ENCODE results near the gene KRT5. TPM values are rescaled to one million over a fixed set of nuclear protein-coding genes. Genes with fewer than 3 reads are reported as not detected.

Gene KRT5
- total and polyA plus RNA-seq, 9 donors = 0.25 to 16.1 (median 1.4) TPM; not detected in 1

GRCh38 chr12:52477651-52478050 lies 42.5 kb downstream of the KRT5 start:
- Histone ChIP-seq H3K27me3 (no peaks in the 10 kb centered on the region), H3K27ac (no peak overlapping the region), H3K9me3 (no peaks in the 10 kb centered on the region), H3K4me1 (ENCODE audit: insufficient read depth) (no peaks in the 10 kb centered on the region), H3K4me3 (no peak overlapping the region), H3K36me3 (no peaks in the 10 kb centered on the region)
- intact Hi-C loops (cut with DNase I) = no loop called here
- 43 to 92% (median 86%) methylated on average over 2 of the region's 2 CpGs for WGBS, 3 donors
- no peak for DNase-seq
- TF ChIP-seq POLR2A (IDR thresholded peaks at IDR 0.05) (no peak), EP300 (IDR thresholded peaks at IDR 0.05) (no peak)
- TF ChIP-seq, protein P1, sequence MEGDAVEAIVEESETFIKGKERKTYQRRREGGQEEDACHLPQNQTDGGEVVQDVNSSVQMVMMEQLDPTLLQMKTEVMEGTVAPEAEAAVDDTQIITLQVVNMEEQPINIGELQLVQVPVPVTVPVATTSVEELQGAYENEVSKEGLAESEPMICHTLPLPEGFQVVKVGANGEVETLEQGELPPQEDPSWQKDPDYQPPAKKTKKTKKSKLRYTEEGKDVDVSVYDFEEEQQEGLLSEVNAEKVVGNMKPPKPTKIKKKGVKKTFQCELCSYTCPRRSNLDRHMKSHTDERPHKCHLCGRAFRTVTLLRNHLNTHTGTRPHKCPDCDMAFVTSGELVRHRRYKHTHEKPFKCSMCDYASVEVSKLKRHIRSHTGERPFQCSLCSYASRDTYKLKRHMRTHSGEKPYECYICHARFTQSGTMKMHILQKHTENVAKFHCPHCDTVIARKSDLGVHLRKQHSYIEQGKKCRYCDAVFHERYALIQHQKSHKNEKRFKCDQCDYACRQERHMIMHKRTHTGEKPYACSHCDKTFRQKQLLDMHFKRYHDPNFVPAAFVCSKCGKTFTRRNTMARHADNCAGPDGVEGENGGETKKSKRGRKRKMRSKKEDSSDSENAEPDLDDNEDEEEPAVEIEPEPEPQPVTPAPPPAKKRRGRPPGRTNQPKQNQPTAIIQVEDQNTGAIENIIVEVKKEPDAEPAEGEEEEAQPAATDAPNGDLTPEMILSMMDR (IDR thresholded peaks at IDR 0.05) = no peak

- TF ChIP-seq, protein P1 (IDR thresholded peaks at IDR 0.05) = no peak
- TF ChIP-seq EP300 (IDR thresholded peaks at IDR 0.05) = no peak
- TF ChIP-seq POLR2A (IDR thresholded peaks at IDR 0.05) = no peak
- Histone ChIP-seq H3K27ac (no peak overlapping the region), H3K27me3 (no peaks in the 10 kb centered on the region), H3K4me1 (ENCODE audit: insufficient read depth) (no peaks in the 10 kb centered on the region), H3K9me3 (no peaks in the 10 kb centered on the region), H3K4me3 (no peak overlapping the region), H3K36me3 (no peaks in the 10 kb centered on the region)
- 84 to 92% (median 85%) methylated on average over 2 of the region's 2 CpGs for WGBS, 3 donors
- intact Hi-C loops (cut with DNase I) = no loop called here
- no peak for DNase-seq
These were observed 46.0 kb downstream of the KRT5 start for GRCh38 chr12:52474212-52474611.

DNA sequence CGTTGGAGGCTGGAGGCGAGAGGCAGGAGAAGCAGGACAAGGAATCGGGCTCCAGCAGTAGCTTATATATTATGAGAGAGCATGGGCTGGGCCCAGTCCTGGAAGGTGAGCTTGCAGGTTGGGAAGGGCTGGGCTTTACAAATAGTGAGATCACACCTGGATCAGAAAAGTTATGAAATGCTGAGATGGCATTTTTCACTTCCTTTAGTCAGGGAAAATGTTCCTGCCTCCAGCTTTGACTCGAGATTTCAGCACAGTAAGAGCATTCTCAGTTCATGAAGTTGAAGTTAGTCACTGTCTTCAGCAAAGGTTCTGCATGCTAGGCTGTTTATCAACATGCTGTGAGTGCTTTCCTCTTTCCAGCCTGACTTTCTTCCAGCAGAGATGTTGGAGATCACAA lies 46.4 kb downstream of the KRT5 start, which contains the start of gene KRT6C:
KRT6C (minus strand) TSS at position 38 of the 400 bp plus-strand sequence. CDS start 68 bp downstream, outside the sequence.
- intact Hi-C loops (cut with DNase I) = no loop called here
- TF ChIP-seq EP300 (IDR thresholded peaks at IDR 0.05) (no peak), POLR2A (IDR thresholded peaks at IDR 0.05) (no peak)
- TF ChIP-seq, protein P1 (IDR thresholded peaks at IDR 0.05) = no peak
- H3K27ac ChIP-seq = no peak within 1 kb of the TSS
- H3K4me1 ChIP-seq (ENCODE audit: insufficient read depth) = no peaks in the 10 kb centered on the region
- H3K36me3 ChIP-seq = no peaks in the 10 kb centered on the region
- WGBS, 3 donors = 76 to 88% (median 79%) methylated on average over 4 of the region's 4 CpGs
- H3K9me3 ChIP-seq = no peaks in the 10 kb centered on the region
- DNase-seq = no peak
- H3K4me3 ChIP-seq = no peak within 1 kb of the TSS
- no peaks in the 10 kb centered on the region for H3K27me3 ChIP-seq

GRCh38 chr12:52469853-52470252 lies 50.3 kb downstream of the KRT5 start:
- intact Hi-C loops (cut with DNase I) = no loop called here
- 65 to 91% (median 90%) methylated on average over 4 of the region's 4 CpGs for WGBS, 3 donors

GRCh38 chr12:52464897-52465296 lies 55.3 kb downstream of the KRT5 start:
- intact Hi-C loops (cut with DNase I) = no loop called here
- Histone ChIP-seq H3K9me3 (no peaks in the 10 kb centered on the region), H3K36me3 (no peaks in the 10 kb centered on the region), H3K27me3 (no peaks in the 10 kb centered on the region), H3K4me3 (no peak overlapping the region), H3K4me1 (ENCODE audit: insufficient read depth) (no peaks in the 10 kb centered on the region), H3K27ac (no peak overlapping the region)
- no peak for DNase-seq
- 8 to 17% (median 16%) methylated on average over 2 of the region's 2 CpGs for WGBS, 3 donors
- TF ChIP-seq, protein P1 (IDR thresholded peaks at IDR 0.05) = no peak
- TF ChIP-seq POLR2A (IDR thresholded peaks at IDR 0.05) (no peak), EP300 (IDR thresholded peaks at IDR 0.05) (no peak)

More at GRCh38 chr12:52469853-52470252, 50.3 kb downstream of the KRT5 start:
- no peak for DNase-seq
- Histone ChIP-seq H3K4me1 (ENCODE audit: insufficient read depth) (no peaks in the 10 kb centered on the region), H3K36me3 (no peaks in the 10 kb centered on the region), H3K4me3 (no peak overlapping the region), H3K27ac (no peak overlapping the region), H3K27me3 (no peaks in the 10 kb centered on the region), H3K9me3 (no peaks in the 10 kb centered on the region)
- TF ChIP-seq EP300 (IDR thresholded peaks at IDR 0.05) = no peak

Other genes with a start within 250 kb of the KRT5 start
- gene KRT86, start 245.7 kb downstream of the KRT5 start, total RNA-seq = under 1 TPM in 1 of 7 donors, not detected in 6; 0.69 TPM
- gene KRT86, start 245.7 kb downstream of the KRT5 start, polyA plus RNA-seq = not detected
- gene KRT81, start 228.9 kb downstream of the KRT5 start, total RNA-seq = 1 to 10 TPM in 1 of 7 donors, not detected in 6; 1.2 TPM
- gene KRT81, start 228.9 kb downstream of the KRT5 start, polyA plus RNA-seq = not detected
- not detected for gene KRT83, start 199.0 kb downstream of the KRT5 start, total RNA-seq
- gene KRT83, start 199.0 kb downstream of the KRT5 start, polyA plus RNA-seq = not detected
- not detected for gene KRT85, start 152.9 kb downstream of the KRT5 start, total RNA-seq
- gene KRT85, start 152.9 kb downstream of the KRT5 start, polyA plus RNA-seq = not detected
- not detected for gene KRT84, start 134.7 kb downstream of the KRT5 start, total RNA-seq
- not detected for gene KRT84, start 134.7 kb downstream of the KRT5 start, polyA plus RNA-seq
- gene KRT82, start 114.1 kb downstream of the KRT5 start, total RNA-seq = not detected
- gene KRT82, start 114.1 kb downstream of the KRT5 start, polyA plus RNA-seq = not detected
- gene KRT75, start 86.0 kb downstream of the KRT5 start, total RNA-seq = under 1 TPM in 1 of 7 donors, not detected in 6; 0.08 TPM
- gene KRT75, start 86.0 kb downstream of the KRT5 start, polyA plus RNA-seq = not detected
- gene KRT6B, start 68.2 kb downstream of the KRT5 start, total RNA-seq = under 1 TPM in 1 of 7 donors, not detected in 6; 0.11 TPM
- gene KRT6B, start 68.2 kb downstream of the KRT5 start, polyA plus RNA-seq = not detected
- gene KRT6C, start 46.6 kb downstream of the KRT5 start, total RNA-seq = under 1 TPM in 1 of 7 donors, not detected in 6; 0.17 TPM
- gene KRT6C, start 46.6 kb downstream of the KRT5 start, polyA plus RNA-seq = not detected
- 10 to 100 TPM in 1 of 7 donors, 1 to 10 TPM in 3, under 1 TPM in 2, not detected in 1; 0.50 to 14.5 (median 1.4) TPM for gene KRT6A, start 27.1 kb downstream of the KRT5 start, total RNA-seq
- under 1 TPM in 1 of 2 donors, not detected in 1; 0.15 TPM for gene KRT6A, start 27.1 kb downstream of the KRT5 start, polyA plus RNA-seq
- not detected for gene KRT71, start 32.8 kb upstream of the KRT5 start, total RNA-seq
- gene KRT71, start 32.8 kb upstream of the KRT5 start, polyA plus RNA-seq = not detected
- gene KRT74, start 53.4 kb upstream of the KRT5 start, total RNA-seq = not detected
- not detected for gene KRT74, start 53.4 kb upstream of the KRT5 start, polyA plus RNA-seq
- gene KRT72, start 81.1 kb upstream of the KRT5 start, total RNA-seq = not detected
- not detected for gene KRT72, start 81.1 kb upstream of the KRT5 start, polyA plus RNA-seq
- not detected for gene KRT73, start 98.2 kb upstream of the KRT5 start, total RNA-seq
- gene KRT73, start 98.2 kb upstream of the KRT5 start, polyA plus RNA-seq = not detected
- gene KRT2, start 131.8 kb upstream of the KRT5 start, total RNA-seq = not detected
- gene KRT2, start 131.8 kb upstream of the KRT5 start, polyA plus RNA-seq = not detected
- gene KRT1, start 160.0 kb upstream of the KRT5 start, total RNA-seq = not detected
- gene KRT1, start 160.0 kb upstream of the KRT5 start, polyA plus RNA-seq = not detected
- gene KRT77, start 183.1 kb upstream of the KRT5 start, total RNA-seq = not detected
- not detected for gene KRT77, start 183.1 kb upstream of the KRT5 start, polyA plus RNA-seq

Data from ovary (tissue), 9 donors.